SJSA1 (cell line): ENCODE measurements around the gene RTN4. TPM values are rescaled to one million over a fixed set of nuclear protein-coding genes. Genes with fewer than 3 reads are reported as not detected.

Source experiments
- DNase-seq, 2 experiments: peaks; one replicate each; pipeline ENCODE4 v3.0.0-alpha.2; 2015 to 2020; ENCODE audit warnings: low spot score in 2 of 2, low read depth in 1 of 2
- H3K27ac ChIP-seq: fragments of 250-450 bp; sonication (Bioruptor Pico); 2 replicates; pipeline ENCODE4 v1.5.1; 2020; ENCODE audit warnings: mild to moderate bottlenecking, moderate library complexity
- H3K27me3 ChIP-seq: fragments of 250-450 bp; sonication (Bioruptor Pico); replicated peaks from 2 replicates; pipeline ENCODE4 v1.5.1; 2020; ENCODE audit warnings: mild to moderate bottlenecking, moderate library complexity
- H3K36me3 ChIP-seq: fragments of 250-450 bp; sonication (Bioruptor Pico); 2 replicates; pipeline ENCODE4 v1.5.1; 2020; ENCODE audit warnings: mild to moderate bottlenecking
- H3K4me1 ChIP-seq: fragments of 250-450 bp; sonication (Bioruptor Pico); replicated peaks from 2 replicates; pipeline ENCODE4 v1.6.1; 2021; ENCODE audit warnings: mild to moderate bottlenecking
- H3K4me3 ChIP-seq: fragments of 250-450 bp; sonication (Bioruptor Pico); 2 replicates; pipeline ENCODE4 v1.5.1; 2020; ENCODE audit warnings: mild to moderate bottlenecking
- H3K9me3 ChIP-seq: fragments of 250-450 bp; sonication (Bioruptor Pico); replicated peaks from 2 replicates; pipeline ENCODE4 v1.5.1; 2020; ENCODE audit warnings: mild to moderate bottlenecking
- total RNA-seq: library from RNA; depleted of rRNA; stranded (reverse); fragments of >200 nt; shearing (Covaris generic); gene quantifications from 2 replicates; pipeline ENCODE4 v1.2.3, GENCODE V29; 2014

The RTN4 gene
- total RNA-seq, 1 experiment from 2014 or later: 209 TPM

- Histone ChIP-seq H3K27me3 (no peaks in the 10 kb centered on the region), H3K4me1 (no peaks in the 10 kb centered on the region), H3K9me3 (no peaks in the 10 kb centered on the region), H3K27ac (no peak overlapping the region), H3K36me3 (peaks cover 86% of the 10 kb centered on the region), H3K4me3 (no peak overlapping the region)
- DNase-seq: no peak
Measured at GRCh38 chr2:54975175-54975574, 75.1 kb downstream of the RTN4 start.

DNA sequence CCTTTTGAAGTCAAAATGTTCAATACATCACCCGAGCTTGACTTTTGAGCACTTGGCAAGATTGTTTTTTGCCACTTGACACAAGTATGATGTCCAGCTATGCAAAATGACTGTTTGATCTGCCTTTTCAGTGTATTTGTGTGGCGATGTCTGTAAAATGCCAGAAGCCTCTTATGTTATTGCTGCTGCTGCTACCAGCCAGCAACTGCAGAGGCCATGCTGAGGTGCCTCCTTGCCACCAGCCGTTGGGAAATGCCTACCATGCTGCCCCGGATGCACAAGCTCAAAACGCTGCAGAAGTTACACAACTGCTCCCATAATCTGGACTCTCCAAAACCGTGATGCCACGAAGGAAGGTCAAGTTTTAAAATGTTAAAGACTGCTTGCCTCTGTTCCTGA lies 80.3 kb downstream of the RTN4 start:
- Histone ChIP-seq H3K27me3 (no peaks in the 10 kb centered on the region), H3K4me1 (no peaks in the 10 kb centered on the region), H3K36me3 (peaks cover 75% of the 10 kb centered on the region), H3K4me3 (no peak overlapping the region), H3K9me3 (no peaks in the 10 kb centered on the region), H3K27ac (no peak overlapping the region)
- DNase-seq: no peak

- Histone ChIP-seq H3K9me3 (no peaks in the 10 kb centered on the region), H3K27me3 (no peaks in the 10 kb centered on the region), H3K4me1 (no peaks in the 10 kb centered on the region), H3K27ac (no peak overlapping the region), H3K4me3 (no peak overlapping the region), H3K36me3 (peaks cover 70% of the 10 kb centered on the region)
- no peak for DNase-seq
Measured at GRCh38 chr2:54969295-54969939, 80.8 kb downstream of the RTN4 start.

- H3K4me1 ChIP-seq: no peaks in the 10 kb centered on the region
- H3K36me3 ChIP-seq: peaks cover 62% of the 10 kb centered on the region
- H3K4me3 ChIP-seq: no peak overlapping the region
- no peaks in the 10 kb centered on the region for H3K9me3 ChIP-seq
- H3K27ac ChIP-seq: no peak overlapping the region
- no peaks in the 10 kb centered on the region for H3K27me3 ChIP-seq
- DNase-seq: no peak
Measured at GRCh38 chr2:54968561-54969218, 81.6 kb downstream of the RTN4 start.

DNA sequence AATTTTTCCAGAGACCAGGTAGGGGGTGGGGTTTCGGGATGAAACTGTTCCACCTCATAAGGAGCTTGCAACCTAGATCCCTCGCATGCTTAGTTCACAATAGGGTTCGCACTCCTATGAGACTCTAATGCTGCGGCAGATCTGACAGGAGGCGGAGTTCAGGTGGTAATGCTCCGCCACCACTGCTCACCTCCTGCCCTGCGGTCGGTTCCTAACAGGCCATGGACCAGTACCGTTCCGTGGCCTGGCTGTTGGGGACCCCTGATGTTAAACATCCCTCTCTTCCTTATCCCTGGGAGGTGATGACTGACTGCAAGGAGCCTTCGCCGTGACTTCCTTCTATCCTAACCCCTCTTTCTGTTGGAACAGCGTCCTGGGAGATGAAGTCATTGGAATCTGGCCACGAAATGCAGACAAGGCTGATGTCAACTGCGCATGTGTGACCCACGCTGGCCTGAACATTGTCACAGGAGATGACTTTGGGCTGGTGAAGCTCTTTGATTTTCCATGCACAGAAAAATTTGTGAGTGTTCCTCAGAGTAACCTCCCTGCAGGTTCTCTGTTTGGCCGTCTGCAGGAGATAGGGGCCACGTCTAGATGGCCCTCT lies 82.4 kb downstream of the RTN4 start:
- H3K27me3 ChIP-seq: no peaks in the 10 kb centered on the region

GRCh38 chr2:54967269-54967668 lies 83.0 kb downstream of the RTN4 start:
- H3K4me3 ChIP-seq: no peak overlapping the region
- H3K9me3 ChIP-seq: no peaks in the 10 kb centered on the region
- no peak overlapping the region for H3K27ac ChIP-seq
- H3K27me3 ChIP-seq: no peaks in the 10 kb centered on the region
- H3K4me1 ChIP-seq: no peaks in the 10 kb centered on the region
- no peak for DNase-seq
- peaks cover 48% of the 10 kb centered on the region for H3K36me3 ChIP-seq

More for the DNA sequence above, 82.4 kb downstream of the RTN4 start:
- no peak for DNase-seq
- Histone ChIP-seq H3K9me3 (no peaks in the 10 kb centered on the region), H3K36me3 (peaks cover 54% of the 10 kb centered on the region), H3K4me1 (no peaks in the 10 kb centered on the region), H3K27ac (no peak overlapping the region), H3K4me3 (no peak overlapping the region)

GRCh38 chr2:54966837-54967236 lies 83.4 kb downstream of the RTN4 start:
- no peak for DNase-seq
- Histone ChIP-seq H3K4me1 (no peaks in the 10 kb centered on the region), H3K27me3 (no peaks in the 10 kb centered on the region), H3K4me3 (no peak overlapping the region), H3K36me3 (peaks cover 44% of the 10 kb centered on the region), H3K27ac (no peak overlapping the region), H3K9me3 (no peaks in the 10 kb centered on the region)

- Histone ChIP-seq H3K4me3 (no peak overlapping the region), H3K4me1 (no peaks in the 10 kb centered on the region), H3K9me3 (no peaks in the 10 kb centered on the region), H3K27ac (no peak overlapping the region), H3K36me3 (peaks cover 39% of the 10 kb centered on the region), H3K27me3 (no peaks in the 10 kb centered on the region)
- no peak for DNase-seq
Measured at GRCh38 chr2:54966165-54966832, 84.0 kb downstream of the RTN4 start.

GRCh38 chr2:54965425-54965824 lies 84.8 kb downstream of the RTN4 start:
- H3K36me3 ChIP-seq: peaks cover 30% of the 10 kb centered on the region
- no peak overlapping the region for H3K27ac ChIP-seq
- no peak for DNase-seq
- H3K27me3 ChIP-seq: no peaks in the 10 kb centered on the region
- H3K4me3 ChIP-seq: no peak overlapping the region
- H3K4me1 ChIP-seq: no peaks in the 10 kb centered on the region
- H3K9me3 ChIP-seq: no peaks in the 10 kb centered on the region

GRCh38 chr2:54964816-54965215 lies 85.4 kb downstream of the RTN4 start:
- Histone ChIP-seq H3K36me3 (peaks cover 24% of the 10 kb centered on the region), H3K4me1 (no peaks in the 10 kb centered on the region), H3K27me3 (no peaks in the 10 kb centered on the region), H3K4me3 (no peak overlapping the region), H3K9me3 (no peaks in the 10 kb centered on the region), H3K27ac (no peak overlapping the region)
- DNase-seq: no peak

GRCh38 chr2:54964271-54964670 lies 86.0 kb downstream of the RTN4 start:
- Histone ChIP-seq H3K27ac (no peak overlapping the region), H3K4me3 (no peak overlapping the region), H3K4me1 (no peaks in the 10 kb centered on the region), H3K27me3 (no peaks in the 10 kb centered on the region), H3K9me3 (no peaks in the 10 kb centered on the region), H3K36me3 (peaks cover 18% of the 10 kb centered on the region)
- DNase-seq: no peak

DNA sequence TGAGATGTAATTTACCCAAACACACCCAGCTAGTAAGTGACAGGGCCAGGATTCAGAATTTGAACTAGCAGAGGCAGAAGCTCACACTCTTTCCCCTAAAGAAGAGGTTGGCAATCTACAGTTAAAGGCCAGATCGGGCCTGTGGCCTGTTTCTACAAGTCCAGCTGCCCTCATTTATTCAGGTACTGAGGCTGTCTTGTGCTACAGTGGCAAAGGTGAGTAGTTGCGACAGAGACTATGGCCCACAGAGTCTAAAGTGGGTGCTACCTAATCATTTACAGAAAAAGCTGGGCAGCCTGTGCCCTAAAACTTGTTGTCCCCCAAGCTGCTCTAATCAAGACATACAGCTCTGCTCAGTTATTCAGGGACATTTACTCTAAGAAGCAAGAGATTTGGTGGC lies 86.8 kb downstream of the RTN4 start:
- Histone ChIP-seq H3K27ac (no peak overlapping the region), H3K4me3 (no peak overlapping the region), H3K9me3 (no peaks in the 10 kb centered on the region), H3K4me1 (no peaks in the 10 kb centered on the region), H3K36me3 (peaks cover 10% of the 10 kb centered on the region), H3K27me3 (no peaks in the 10 kb centered on the region)
- DNase-seq: no peak

GRCh38 chr2:54962935-54963440 lies 87.3 kb downstream of the RTN4 start:
- H3K9me3 ChIP-seq: no peaks in the 10 kb centered on the region
- H3K27me3 ChIP-seq: no peaks in the 10 kb centered on the region
- H3K4me1 ChIP-seq: no peaks in the 10 kb centered on the region
- DNase-seq: no peak
- peaks cover 5% of the 10 kb centered on the region for H3K36me3 ChIP-seq
- no peak overlapping the region for H3K4me3 ChIP-seq
- H3K27ac ChIP-seq: no peak overlapping the region

DNA sequence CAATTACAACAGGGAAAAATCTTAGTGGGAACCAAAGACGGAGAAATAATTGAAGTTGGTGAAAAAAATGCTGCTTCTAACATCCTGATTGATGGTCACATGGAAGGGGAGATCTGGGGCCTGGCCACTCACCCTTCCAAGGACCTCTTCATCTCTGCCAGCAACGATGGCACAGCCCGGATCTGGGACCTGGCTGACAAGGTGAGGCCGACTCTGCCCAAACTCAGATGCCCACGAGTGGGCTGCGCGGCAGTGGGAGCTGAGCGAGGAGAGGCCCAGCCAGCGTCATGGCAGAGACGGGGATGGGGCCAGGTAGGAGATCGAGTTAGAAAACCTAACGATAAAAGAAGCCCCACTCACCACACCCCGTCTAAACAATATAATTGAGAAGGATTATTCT lies 87.7 kb downstream of the RTN4 start:
- 0 out of 2 replicates have a peak, but pooled peaks cover 5% of the 10 kb centered on the region for H3K36me3 ChIP-seq
- DNase-seq: no peak
- H3K27ac ChIP-seq: no peak overlapping the region
- H3K27me3 ChIP-seq: no peaks in the 10 kb centered on the region
- no peaks in the 10 kb centered on the region for H3K9me3 ChIP-seq
- no peak overlapping the region for H3K4me3 ChIP-seq
- H3K4me1 ChIP-seq: no peaks in the 10 kb centered on the region
